GM12878 (cell line): Measurements from ENCODE around the gene TPPP. TPM values are rescaled to one million over a fixed set of nuclear protein-coding genes. Genes with fewer than 3 reads are reported as not detected.

Experiments used
- ATAC-seq: fragments of 200-7000 bp; cut with Tn5 transposase; 3 replicates; pipeline ENCODE4 v1.9.1; 2020; ENCODE audit warnings: mild to moderate bottlenecking, moderate library complexity
- BruUV-seq: library from RNA; stranded (reverse); fragments of 400-500 nt; replicated peaks from 2 replicates; lab custom pipeline; 2021; lab: Mats Ljungman, UMichigan
- CTCF ChIA-PET: fragments of 300-600 bp; sonication (Branson Sonifier 250); formaldehyde crosslinking; extraction: SDS; loops from one replicate; lab custom pipeline; 2021; ENCODE audit warnings: inconsistent platforms; lab: Yijun Ruan, JAX
- POLR2A ChIA-PET: fragments of 350-600 bp; formaldehyde crosslinking; extraction: SDS; loops from one replicate; lab custom pipeline; 2021; ENCODE audit warnings: inconsistent platforms; lab: Charles Lee
- RAD21 ChIA-PET: fragments of 300-600 bp; sonication (Branson Sonifier 250); formaldehyde crosslinking; loops from one replicate; lab custom pipeline; 2023; ENCODE audit warnings: antibody characterized with exemption; ENCODE audit not compliant: unreplicated experiment; lab: Charles Lee
- SMC1A ChIA-PET: fragments of 300-600 bp; sonication (Branson Sonifier 250); formaldehyde crosslinking; loops from one replicate; lab custom pipeline; 2023; ENCODE audit not compliant: unreplicated experiment, uncharacterized antibody; lab: Charles Lee
- DNase-seq: peaks from one replicate; pipeline ENCODE4 v3.0.0-alpha.2; 2011; ENCODE audit warnings: low read depth, low spot score
- FAIRE-seq: peaks from 3 replicates; lab custom pipeline; 2011; peaks lifted over from hg19 to GRCh38; lab: Jason Lieb, UNC
- H2AFZ ChIP-seq: 2 replicates; pipeline ENCODE4 v1.6.0; 2011; ENCODE audit warnings: low read depth, low read length, control low read depth; ENCODE audit not compliant: control insufficient read depth
- H3K27ac ChIP-seq: 2 replicates; pipeline ENCODE4 v1.5.1; 2011; ENCODE audit warnings: control low read depth; ENCODE audit not compliant: control insufficient read depth, insufficient read depth
- H3K27me3 ChIP-seq, 2 experiments: replicated peaks in 1 of 2; 2 replicates each; pipeline versions ENCODE4 v1.6.0 to v1.6.1; 2011; ENCODE audit warnings: low read length in 1 of 2; ENCODE audit not compliant: control insufficient read depth in 2 of 2, insufficient read depth in 2 of 2
- H3K36me3 ChIP-seq, 2 experiments: 2 replicates each; pipeline ENCODE4 v1.5.1; 2011; ENCODE audit warnings: low read length in 1 of 2; ENCODE audit not compliant: control insufficient read depth in 2 of 2, insufficient read depth in 2 of 2
- H3K4me1 ChIP-seq: 2 replicates; pipeline ENCODE4 v1.6.1; 2011; ENCODE audit warnings: mild to moderate bottlenecking, low read length, moderate library complexity, mixed read lengths; ENCODE audit not compliant: control insufficient read depth, insufficient read depth
- H3K4me2 ChIP-seq: 2 replicates; pipeline ENCODE4 v1.6.0; 2011; ENCODE audit warnings: control low read depth; ENCODE audit not compliant: control insufficient read depth, insufficient read depth
- H3K4me3 ChIP-seq: fragments of 200-600 bp; sonication (generic); 2 replicates; pipeline ENCODE4 v1.5.1; 2016
- H3K79me2 ChIP-seq: 2 replicates; pipeline ENCODE4 v1.6.0; 2011; ENCODE audit warnings: low read length; ENCODE audit not compliant: control insufficient read depth, insufficient read depth
- H3K9ac ChIP-seq: 2 replicates; pipeline ENCODE4 v1.8.0; 2011; ENCODE audit warnings: low read length, control low read depth, mixed read lengths; ENCODE audit not compliant: control insufficient read depth, insufficient read depth
- H3K9me3 ChIP-seq: replicated peaks from 3 replicates; pipeline ENCODE4 v1.5.1; 2011; ENCODE audit warnings: mild to moderate bottlenecking, low read length; ENCODE audit not compliant: control insufficient read depth, insufficient read depth
- H4K20me1 ChIP-seq: 2 replicates; pipeline ENCODE4 v1.6.0; 2011; ENCODE audit not compliant: control insufficient read depth, insufficient read depth
- BACH1 ChIP-seq: fragments of 450-650 bp; IDR thresholded peaks from 2 replicates; pipeline ENCODE4 v1.6.1; 2017; ENCODE audit warnings: mild to moderate bottlenecking, borderline replicate concordance
- BHLHE40 ChIP-seq, 2 experiments: fragments of 450-650 bp in 1 of 2; IDR thresholded peaks; 2 replicates each; pipeline ENCODE4 v1.6.1; 2011 to 2017; ENCODE audit warnings: low read depth in 2 of 2, borderline replicate concordance in 1 of 2, improper control_type of control experiment in 1 of 2, low read length in 1 of 2, mild to moderate bottlenecking in 1 of 2
- CBX3 ChIP-seq: fragments of 200-600 bp; sonication (generic); IDR thresholded peaks from 2 replicates; pipeline ENCODE4 v1.6.1; 2016; ENCODE audit warnings: low read depth, borderline replicate concordance
- CEBPB ChIP-seq, 2 experiments: fragments of 150-350 bp in 1 of 2; IDR thresholded peaks; 2 replicates each; pipeline ENCODE4 v1.6.1; 2012 to 2014; ENCODE audit warnings: low read depth in 2 of 2, low read length in 2 of 2, borderline replicate concordance in 1 of 2, inconsistent platforms in 1 of 2
- SRF ChIP-seq, 2 experiments: IDR thresholded peaks; 2 replicates each; pipeline ENCODE4 v1.6.1; 2011; ENCODE audit warnings: low read depth in 2 of 2, low read length in 2 of 2, mild to moderate bottlenecking in 1 of 2, moderate library complexity in 1 of 2
- ZNF24 ChIP-seq: fragments of 450-650 bp; IDR thresholded peaks from 2 replicates; pipeline ENCODE4 v1.6.1; 2017; ENCODE audit warnings: antibody characterized with exemption, mild to moderate bottlenecking
- ZZZ3 ChIP-seq: IDR thresholded peaks from 2 replicates; pipeline ENCODE4 v1.6.1; 2011; ENCODE audit warnings: low read depth; ENCODE audit not compliant: control insufficient read depth, insufficient read length
- WGBS: methylation state at CpG from one replicate; pipeline ENCODE4 v1.1.6; 2016; ENCODE audit warnings: low lambda C conversion rate; ENCODE audit not compliant: insufficient replicate concordance, insufficient coverage; ENCODE audit errors: missing lambda C conversion rate; 5-methylcytosine and 5-hydroxymethylcytosine counted together
- in situ Hi-C: fragments of 300-500 bp; cut with MboI; formaldehyde crosslinking; loops from 9 replicates; pipeline ENCODE4 v1.14.3; 2018; ENCODE audit warnings: mixed read lengths
- intact Hi-C: fragments of 100-400 bp; cut with micrococcal nuclease; formaldehyde crosslinking; loops from one replicate; pipeline ENCODE4 v1.14.2; 2022; ENCODE audit not compliant: unreplicated experiment
- polyA plus RNA-seq, 11 experiments: library from polyadenylated mRNA; depleted of rRNA in 4 of 11; unstranded in 6 of 11; stranded (reverse) in 5 of 11; fragments of >200 nt; fragmentation: Nextera tagmentation in 4 of 11; fragmentation: Illumina TruSeq in 1 of 11; extraction: Ambion mirVana in 4 of 11; extraction: Trizol in 1 of 11; gene quantifications; 1 replicate in 1 of 11; 2 replicates in 10 of 11; pipeline versions ENCODE4 v1.2.1 to v1.2.3, GENCODE V29; 2011 to 2016; ENCODE audit warnings: inconsistent platforms in 2 of 11, missing spikeins in 2 of 11, low read depth in 1 of 11
- total RNA-seq, 4 experiments: library from RNA; depleted of rRNA in 3 of 4; stranded (reverse); fragments of >200 nt in 3 of 4; fragmentation: Illumina TruSeq in 1 of 4; extraction: Trizol in 1 of 4; gene quantifications; 2 replicates each; pipeline versions ENCODE4 v1.2.1 to v1.2.3, GENCODE V29; 2013 to 2021
- TF ChIP-seq, protein P1 (sequence below): fragments of 450-650 bp; IDR thresholded peaks from 2 replicates; pipeline ENCODE4 v1.6.1; 2017; ENCODE audit warnings: borderline replicate concordance
- TF ChIP-seq, protein P2 (sequence below): fragments of 450-650 bp; conservative IDR thresholded peaks from 2 replicates; pipeline ENCODE4 v1.6.1; 2017; ENCODE audit warnings: mild to moderate bottlenecking, moderate library complexity

The TPPP gene
- total and polyA plus RNA-seq, 10 of the 15 experiments (the other 5 are each of a cell fraction or from before 2014, with no cell fraction given) = under 0.01 to 0.24 (median 0.04) TPM; not detected in 4

DNA sequence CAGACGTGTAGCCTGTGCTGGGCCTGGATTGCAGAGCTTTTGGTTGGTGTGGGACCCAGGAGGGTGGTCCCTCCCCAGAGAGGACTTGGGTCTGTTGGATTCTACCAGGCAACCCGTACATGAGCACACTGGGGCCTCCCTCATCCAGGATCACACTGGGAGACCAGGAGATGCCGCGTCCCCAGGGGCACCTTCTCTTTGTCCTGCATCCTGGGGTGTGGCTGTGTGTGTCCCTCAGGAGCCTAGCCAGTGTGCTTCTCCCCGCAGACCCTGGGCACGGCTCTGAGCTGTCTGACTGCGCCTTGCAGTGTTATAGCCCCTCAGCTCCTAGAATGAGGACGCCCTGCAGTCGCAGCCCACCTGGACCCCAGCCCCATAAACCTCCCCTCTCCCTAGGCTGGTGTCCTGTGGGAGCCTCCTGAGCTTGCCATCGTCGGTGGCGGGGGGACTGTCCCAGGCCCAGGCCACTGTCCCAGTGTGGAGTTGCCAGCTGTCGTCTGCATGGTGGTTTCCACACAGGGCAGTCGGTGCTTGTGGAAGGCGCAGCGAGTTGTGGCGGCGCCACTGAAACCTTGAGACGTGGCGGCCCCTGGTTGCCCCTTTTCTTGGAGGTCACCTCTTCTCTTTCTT, 53.5 kb downstream of the TPPP start:
- Histone ChIP-seq H3K9ac (no peak overlapping the region), H3K4me1 (peaks cover 8% of the 10 kb centered on the region), H3K27me3 (no peaks in the 10 kb centered on the region), H3K9me3 (no peaks in the 10 kb centered on the region), H2AFZ (no peak overlapping the region), H3K79me2 (no peaks in the 10 kb centered on the region), H3K4me2 (no peak overlapping the region), H4K20me1 (no peaks in the 10 kb centered on the region), H3K27ac (no peak overlapping the region), H3K36me3 (peaks cover 11 to 38% of the 10 kb centered on the region in 2 experiments; a peak in 3 of 4 replicates), H3K4me3 (no peak overlapping the region)
- BruUV-seq = no TSS peak
- FAIRE-seq (no peak), DNase-seq (no peak), ATAC-seq (no peak)
- ChIA-PET POLR2A (no interaction called here), RAD21 (interaction anchor here (1.0 kb wide), 1 partner anchor 263 kb away, joined by 3 read pairs; no protein-coding TSS in a partner anchor), SMC1A (no interaction called here), CTCF (interaction anchor here (1.1 kb wide), 1 partner anchor 24 kb away, joined by 3 read pairs; no protein-coding TSS in a partner anchor)
- intact Hi-C loops = no loop called here
- in situ Hi-C loops = no loop called here
- 97% methylated on average over 17 of the region's 20 CpGs for WGBS
- TF ChIP-seq, protein P1, sequence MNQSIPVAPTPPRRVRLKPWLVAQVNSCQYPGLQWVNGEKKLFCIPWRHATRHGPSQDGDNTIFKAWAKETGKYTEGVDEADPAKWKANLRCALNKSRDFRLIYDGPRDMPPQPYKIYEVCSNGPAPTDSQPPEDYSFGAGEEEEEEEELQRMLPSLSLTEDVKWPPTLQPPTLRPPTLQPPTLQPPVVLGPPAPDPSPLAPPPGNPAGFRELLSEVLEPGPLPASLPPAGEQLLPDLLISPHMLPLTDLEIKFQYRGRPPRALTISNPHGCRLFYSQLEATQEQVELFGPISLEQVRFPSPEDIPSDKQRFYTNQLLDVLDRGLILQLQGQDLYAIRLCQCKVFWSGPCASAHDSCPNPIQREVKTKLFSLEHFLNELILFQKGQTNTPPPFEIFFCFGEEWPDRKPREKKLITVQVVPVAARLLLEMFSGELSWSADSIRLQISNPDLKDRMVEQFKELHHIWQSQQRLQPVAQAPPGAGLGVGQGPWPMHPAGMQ = no peak
- TF ChIP-seq ZNF24 (no peak), SRF (IDR thresholded peaks at IDR 0.05; ENCODE audit: low read depth in 2 of 2, low read length in 2 of 2) (no peak), ZZZ3 (no peak), CBX3 (no peak), BHLHE40 (IDR thresholded peaks at IDR 0.05; ENCODE audit: borderline replicate concordance in 1 of 2, low read depth in 2 of 2, low read length in 1 of 2) (no peak), BACH1 (no peak), CEBPB (IDR thresholded peaks at IDR 0.05; ENCODE audit: borderline replicate concordance in 1 of 2, low read depth in 2 of 2, low read length in 2 of 2) (no peak)
- TF ChIP-seq, protein P2, sequence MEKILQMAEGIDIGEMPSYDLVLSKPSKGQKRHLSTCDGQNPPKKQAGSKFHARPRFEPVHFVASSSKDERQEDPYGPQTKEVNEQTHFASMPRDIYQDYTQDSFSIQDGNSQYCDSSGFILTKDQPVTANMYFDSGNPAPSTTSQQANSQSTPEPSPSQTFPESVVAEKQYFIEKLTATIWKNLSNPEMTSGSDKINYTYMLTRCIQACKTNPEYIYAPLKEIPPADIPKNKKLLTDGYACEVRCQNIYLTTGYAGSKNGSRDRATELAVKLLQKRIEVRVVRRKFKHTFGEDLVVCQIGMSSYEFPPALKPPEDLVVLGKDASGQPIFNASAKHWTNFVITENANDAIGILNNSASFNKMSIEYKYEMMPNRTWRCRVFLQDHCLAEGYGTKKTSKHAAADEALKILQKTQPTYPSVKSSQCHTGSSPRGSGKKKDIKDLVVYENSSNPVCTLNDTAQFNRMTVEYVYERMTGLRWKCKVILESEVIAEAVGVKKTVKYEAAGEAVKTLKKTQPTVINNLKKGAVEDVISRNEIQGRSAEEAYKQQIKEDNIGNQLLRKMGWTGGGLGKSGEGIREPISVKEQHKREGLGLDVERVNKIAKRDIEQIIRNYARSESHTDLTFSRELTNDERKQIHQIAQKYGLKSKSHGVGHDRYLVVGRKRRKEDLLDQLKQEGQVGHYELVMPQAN = no peak
- TF ChIP-seq, all 136 proteins: peak for 0
